Activated T-cell treated with anti-CD3 and anti-CD28 coated beads, Interleukin-2, amount 50 U/mL, for 1 hour (primary cell): ENCODE data around the gene RPTN.

ENCODE experiments used
- DNase-seq: peaks from one replicate; pipeline ENCODE4 v3.0.0-alpha.2; 2020

Gene RPTN

GRCh38 chr1:152159144-152159543 is at the start of gene RPTN:
RPTN (minus strand) TSS chr1:152159228; CDS start chr1:152157889, 1,339 bp downstream.
- no peak for DNase-seq

- no peak for DNase-seq
These were observed 40.0 kb upstream of the RPTN start for GRCh38 chr1:152198982-152199381.

GRCh38 chr1:152197361-152197941 is 38.4 kb upstream of the RPTN start:
- no peak for DNase-seq

GRCh38 chr1:152191711-152192110 is 32.7 kb upstream of the RPTN start:
- DNase-seq: no peak

- no peak for DNase-seq
These were observed 32.2 kb upstream of the RPTN start for GRCh38 chr1:152191260-152191659.

- no peak for DNase-seq
These were observed 31.6 kb upstream of the RPTN start for GRCh38 chr1:152190589-152190988.

- peak; percentile 70 for DNase-seq
These were observed 30.8 kb upstream of the RPTN start for GRCh38 chr1:152189657-152190442.

- DNase-seq: peak; percentile 81
These were observed 29.9 kb upstream of the RPTN start for GRCh38 chr1:152188673-152189591.

- no peak for DNase-seq
These were observed 27.7 kb upstream of the RPTN start for GRCh38 chr1:152186556-152187285.

GRCh38 chr1:152185544-152186391 is 26.7 kb upstream of the RPTN start:
- peak; percentile 22 for DNase-seq

GRCh38 chr1:152182944-152183361 is 23.9 kb upstream of the RPTN start:
- no peak for DNase-seq

- DNase-seq: no peak
These were observed 23.4 kb upstream of the RPTN start for GRCh38 chr1:152182431-152182830.

- no peak for DNase-seq
These were observed 20.5 kb upstream of the RPTN start for GRCh38 chr1:152179566-152179965.

- DNase-seq: no peak
These were observed 11.4 kb upstream of the RPTN start for GRCh38 chr1:152170287-152170905.

- DNase-seq: no peak
These were observed 10.5 kb upstream of the RPTN start for GRCh38 chr1:152169366-152170025.

GRCh38 chr1:152168535-152168868 is 9.5 kb upstream of the RPTN start:
- no peak for DNase-seq

GRCh38 chr1:152167835-152168534 is 9.0 kb upstream of the RPTN start:
- no peak for DNase-seq

GRCh38 chr1:152166966-152167365 is 7.9 kb upstream of the RPTN start:
- no peak for DNase-seq

- DNase-seq: no peak
These were observed 6.5 kb upstream of the RPTN start for GRCh38 chr1:152165286-152166077.
